ENCODE results near the gene IL24. TPM values are rescaled to one million over a fixed set of nuclear protein-coding genes. Genes with fewer than 3 reads are reported as not detected.
"Not testable (repeated sequence)": the region's sequence is repeated elsewhere in the genome, so short reads cannot be mapped to it uniquely, and the experiment has no call there.

IL24 gene
- total RNA-seq, 1 experiment from 2014 or later: not detected

- no peak for DNase-seq (ENCODE audit: low spot score)
These were observed 7.3 kb downstream of the IL24 start for GRCh38 chr1:206904423-206905142.

- peak; percentile 98 for DNase-seq (ENCODE audit: low spot score)
These were observed 8.3 kb downstream of the IL24 start for GRCh38 chr1:206905295-206906164.

- DNase-seq (ENCODE audit: low spot score): no peak
These were observed 10.2 kb downstream of the IL24 start for GRCh38 chr1:206907304-206907991.

- no peak for DNase-seq (ENCODE audit: low spot score)
These were observed 10.8 kb downstream of the IL24 start for GRCh38 chr1:206908038-206908437.

GRCh38 chr1:206909161-206909882 lies 12.1 kb downstream of the IL24 start:
- no peak for DNase-seq (ENCODE audit: low spot score)

- DNase-seq (ENCODE audit: low spot score): no peak
These were observed 12.7 kb downstream of the IL24 start for GRCh38 chr1:206909883-206910318.

- peak; percentile 74 for DNase-seq (ENCODE audit: low spot score)
These were observed 13.9 kb downstream of the IL24 start for GRCh38 chr1:206911064-206911663.

- DNase-seq (ENCODE audit: low spot score): peak; percentile 84
These were observed 15.3 kb downstream of the IL24 start for GRCh38 chr1:206912445-206913095.

GRCh38 chr1:206913766-206914537 lies 16.7 kb downstream of the IL24 start:
- no peak for DNase-seq (ENCODE audit: low spot score)

- no peak for DNase-seq (ENCODE audit: low spot score)
These were observed 17.9 kb downstream of the IL24 start for GRCh38 chr1:206915030-206915735.

GRCh38 chr1:206916000-206916709 lies 18.9 kb downstream of the IL24 start:
- no peak for DNase-seq (ENCODE audit: low spot score)

- no peak for DNase-seq (ENCODE audit: low spot score)
These were observed 20.8 kb downstream of the IL24 start for GRCh38 chr1:206918076-206918475.

GRCh38 chr1:206921772-206922265 lies 24.6 kb downstream of the IL24 start, which contains the start of gene FCMR:
Gene FCMR, minus strand, starts transcription at chr1:206921941. Its CDS starts 87 bp downstream, at chr1:206921854.
- no peak for DNase-seq (ENCODE audit: low spot score)

- no peak for DNase-seq (ENCODE audit: low spot score)
These were observed 25.3 kb downstream of the IL24 start for GRCh38 chr1:206922524-206922923.

- DNase-seq (ENCODE audit: low spot score): no peak
These were observed 26.0 kb downstream of the IL24 start for GRCh38 chr1:206923009-206923960.

GRCh38 chr1:206923961-206924557 lies 26.8 kb downstream of the IL24 start:
- not testable (repeated sequence) for DNase-seq (ENCODE audit: low spot score)

Data from A172 (cell line).